Right lung (tissue), 5 donors: ENCODE data around the gene NDUFS8. TPM values are rescaled to one million over a fixed set of nuclear protein-coding genes. Genes with fewer than 3 reads are reported as not detected.
A peak's percentile ranks its signal among the peaks of the same experiment; 100 is the strongest.

Experiments used
- DNase-seq, 2 donors: peaks; one replicate each; pipeline ENCODE4 v3.0.0-alpha.2; 2013
- polyA plus RNA-seq, 5 donors: library from polyadenylated mRNA; unstranded; fragments of 120-200 nt; gene quantifications; one replicate each; pipeline versions ENCODE4 v1.2.1 to v1.2.3, GENCODE V29; 2013; ENCODE audit warnings: inconsistent platforms in 1 of 5, low replicate concordance in 1 of 5; ENCODE audit not compliant: insufficient read length in 5 of 5, insufficient read depth in 1 of 5

NDUFS8 gene
- polyA plus RNA-seq, 5 donors, result 41.7 to 90.0 (median 48.3) TPM

DNA sequence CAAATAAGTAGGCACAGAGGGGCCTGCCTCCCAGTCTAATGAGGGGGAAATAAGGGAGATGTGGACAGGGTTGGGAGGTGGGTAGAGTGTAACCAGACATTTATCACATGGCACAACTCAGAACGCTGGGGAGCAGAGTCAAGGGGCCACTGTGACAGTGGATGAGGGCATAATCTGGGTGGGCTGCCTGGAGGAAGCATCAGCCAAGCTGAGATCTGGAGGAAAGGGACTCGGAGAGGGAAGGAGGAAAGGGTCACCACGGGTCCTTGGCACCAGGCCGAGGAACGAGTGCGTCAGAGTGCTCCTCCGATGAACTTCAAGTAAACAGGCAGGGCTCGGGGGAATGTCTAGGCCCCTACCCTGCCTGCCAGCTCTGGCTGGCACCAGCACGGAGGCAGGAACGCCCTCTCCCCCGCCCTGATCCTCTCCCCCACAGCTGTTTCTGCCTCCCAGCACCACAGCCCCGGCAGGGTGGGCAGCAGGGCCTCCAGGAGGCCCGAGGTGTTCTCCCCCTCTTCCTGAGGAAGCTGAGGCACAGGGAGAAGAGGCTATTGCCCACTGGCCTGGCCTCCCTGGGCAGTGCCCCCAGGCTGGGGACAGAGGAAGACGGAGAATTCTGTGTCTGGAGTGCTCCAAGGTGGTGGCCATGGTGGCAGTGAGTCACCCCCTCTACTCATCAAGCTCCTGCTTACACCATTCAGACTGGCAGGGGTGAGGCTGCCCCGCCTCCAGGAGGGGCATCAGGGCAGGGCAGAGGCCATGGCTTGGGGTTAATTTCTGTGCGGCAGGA is 16.1 kb upstream of the NDUFS8 start:
- peak in 1 of 2 donors; percentile 63 for DNase-seq

DNA sequence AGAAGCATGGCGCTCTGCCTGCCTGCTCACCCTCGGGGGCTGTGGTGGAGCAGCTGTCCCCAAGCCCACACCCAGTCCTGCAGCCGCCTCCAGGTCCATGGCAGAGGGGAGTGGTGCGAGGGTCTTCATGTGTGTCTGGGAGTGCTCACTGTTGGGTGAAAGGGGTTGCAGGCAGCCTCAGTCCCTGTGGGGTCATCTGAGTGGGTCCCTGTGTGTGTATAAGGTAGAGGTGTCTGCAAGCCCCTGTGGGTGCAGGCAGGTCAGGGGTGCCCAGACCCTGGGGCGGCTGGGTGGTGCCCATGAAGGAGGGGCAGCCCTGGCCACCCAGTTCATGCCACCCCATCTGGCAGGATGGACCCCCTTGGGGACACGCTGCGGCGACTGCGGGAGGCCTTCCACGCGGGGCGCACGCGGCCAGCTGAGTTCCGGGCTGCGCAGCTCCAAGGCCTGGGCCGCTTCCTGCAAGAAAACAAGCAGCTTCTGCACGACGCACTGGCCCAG is 15.5 kb upstream of the NDUFS8 start:
- DNase-seq, result no peak

DNA sequence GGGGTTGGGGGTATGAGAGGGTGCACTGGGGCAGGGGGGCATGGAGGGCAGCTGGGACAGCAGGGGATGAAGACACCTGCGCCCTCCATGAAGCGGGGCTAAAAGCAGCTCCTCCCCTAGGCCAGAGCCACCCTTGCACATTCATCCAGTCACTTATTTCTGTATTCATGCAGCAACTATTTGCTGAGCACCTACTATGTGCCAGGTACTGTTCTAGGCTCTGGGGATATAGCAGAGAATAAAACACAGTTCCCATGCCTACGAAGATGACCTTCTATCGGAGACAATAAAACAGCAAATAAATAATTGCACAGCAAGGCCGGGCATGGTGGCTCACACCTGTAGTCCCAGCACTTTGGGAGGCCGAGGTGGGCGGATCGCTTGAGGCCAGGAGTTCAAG is 15.0 kb upstream of the NDUFS8 start:
- no peak for DNase-seq

- DNase-seq, result no peak
Observed at GRCh38 chr11:68016161-68016903, 14.1 kb upstream of the NDUFS8 start.

DNA sequence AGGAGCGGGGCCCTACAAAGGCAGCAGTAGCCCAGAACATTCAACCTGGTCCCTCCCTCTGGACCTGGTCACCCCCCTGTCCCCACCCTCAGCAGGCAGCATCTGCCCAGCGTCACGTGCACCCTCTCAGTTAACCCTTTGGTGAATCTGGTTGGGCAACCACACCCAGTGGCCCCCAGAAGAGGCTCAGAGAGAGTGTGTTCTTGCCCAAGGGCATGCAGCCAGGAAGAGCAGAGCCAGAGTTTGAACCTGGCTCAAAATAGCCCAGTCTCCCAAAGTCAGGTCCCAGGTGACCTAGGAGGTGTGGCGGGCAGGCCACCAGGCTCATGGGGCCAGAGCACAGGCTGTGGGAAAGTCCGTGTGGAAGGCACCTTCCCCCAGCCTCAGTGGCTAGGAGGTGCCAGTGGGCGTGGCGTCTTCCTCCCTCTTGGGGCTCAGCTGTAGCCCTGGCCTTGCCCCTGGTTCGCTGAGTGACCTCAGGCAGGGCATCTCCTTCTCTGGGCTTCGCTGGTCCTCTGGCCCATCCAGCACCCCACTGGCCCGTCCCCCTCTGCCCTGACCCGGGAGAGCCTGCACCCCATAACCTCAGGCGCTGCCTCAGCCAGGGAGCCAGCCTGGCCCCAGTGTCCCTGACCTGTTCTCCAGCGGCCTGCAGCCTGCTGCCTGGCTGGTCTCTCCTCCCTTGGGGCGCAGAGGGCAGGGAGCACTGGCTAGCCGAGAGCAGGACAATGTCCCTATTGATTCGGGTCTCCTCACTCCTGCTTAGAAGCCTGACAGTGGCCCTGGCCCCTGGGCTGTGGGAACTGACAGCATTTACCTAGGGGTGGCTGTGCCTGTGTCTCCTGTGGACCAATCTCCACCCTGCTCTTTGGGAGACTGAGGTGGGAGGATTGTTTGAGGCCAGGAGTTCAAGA is 13.3 kb upstream of the NDUFS8 start:
- DNase-seq, result no peak

DNA sequence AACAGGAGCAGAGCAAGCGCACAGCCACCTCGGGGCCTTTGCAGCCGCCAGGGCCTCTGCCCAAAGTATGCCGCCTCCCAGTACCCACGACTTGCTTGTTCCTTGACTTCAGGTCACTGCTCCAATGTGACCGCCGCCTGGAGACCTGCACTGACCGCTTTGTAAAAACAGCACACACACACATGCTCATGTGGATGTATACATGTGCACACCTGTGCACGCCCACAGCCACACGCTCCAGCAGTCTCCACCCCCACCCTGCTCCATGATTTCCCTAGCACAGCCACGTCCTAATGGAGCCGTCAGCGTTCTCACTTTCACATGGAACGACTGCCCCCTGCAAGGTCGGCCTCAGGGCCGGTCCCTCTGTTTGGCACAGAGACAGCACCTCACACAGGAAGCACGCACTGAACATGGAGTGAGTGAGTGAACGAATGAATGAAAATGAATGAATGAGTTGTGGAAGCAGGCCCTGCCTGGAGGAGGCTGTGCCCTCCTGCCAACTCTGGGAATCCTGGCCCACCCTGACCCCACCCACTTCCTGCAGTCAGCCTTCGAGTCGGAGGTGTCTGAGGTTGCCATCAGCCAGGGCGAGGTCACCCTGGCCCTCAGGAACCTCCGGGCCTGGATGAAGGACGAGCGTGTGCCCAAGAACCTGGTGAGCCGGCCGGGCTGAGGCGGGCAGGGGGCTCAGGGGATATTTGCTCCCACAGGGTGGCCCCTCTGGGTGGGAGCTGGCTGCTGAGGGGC is 12.3 kb upstream of the NDUFS8 start:
- no peak for DNase-seq

- no peak for DNase-seq
Observed at GRCh38 chr11:68018730-68019190, 11.7 kb upstream of the NDUFS8 start.

GRCh38 chr11:68019486-68019885 is 11.0 kb upstream of the NDUFS8 start:
- DNase-seq, result no peak

- no peak for DNase-seq
Observed at GRCh38 chr11:68020575-68020974, 9.9 kb upstream of the NDUFS8 start.

- no peak for DNase-seq
Observed at GRCh38 chr11:68021167-68021787, 9.2 kb upstream of the NDUFS8 start.

DNA sequence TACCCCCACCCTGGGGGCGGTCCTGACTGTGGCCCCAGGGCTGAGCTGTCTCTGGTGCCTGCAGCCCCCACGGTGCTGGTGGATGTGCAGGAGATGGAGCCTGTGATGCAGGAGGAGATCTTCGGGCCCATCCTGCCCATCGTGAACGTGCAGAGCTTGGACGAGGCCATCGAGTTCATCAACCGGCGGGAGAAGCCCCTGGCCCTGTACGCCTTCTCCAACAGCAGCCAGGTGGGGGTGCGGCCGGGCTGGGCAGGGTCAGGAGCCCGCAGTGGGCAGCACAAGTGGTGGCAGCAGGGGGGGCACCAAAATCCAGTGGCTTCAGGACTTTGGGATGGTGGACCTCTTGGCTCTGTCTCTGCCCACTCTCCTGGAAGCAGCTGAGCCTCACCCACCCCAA is 8.0 kb upstream of the NDUFS8 start:
- no peak for DNase-seq

DNA sequence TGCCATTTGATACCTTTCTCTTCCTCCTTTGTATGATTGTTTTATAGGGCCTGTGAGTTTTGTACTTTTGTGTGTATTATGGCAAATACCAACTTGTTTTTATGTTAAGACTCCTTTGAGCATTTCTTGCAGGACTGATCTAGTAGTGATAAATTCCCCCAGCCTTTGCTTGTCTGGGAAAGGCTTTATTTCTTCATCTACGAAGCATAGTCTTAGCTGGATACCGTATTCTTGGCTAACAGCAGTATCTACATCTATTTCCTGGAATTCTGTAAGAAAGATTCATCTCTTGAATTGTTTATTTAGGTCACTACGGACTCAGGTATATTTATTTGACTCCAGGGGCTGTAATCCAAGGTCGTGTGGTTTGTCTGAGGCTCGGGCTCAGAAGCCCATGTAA is 6.0 kb upstream of the NDUFS8 start:
- DNase-seq, result no peak

DNA sequence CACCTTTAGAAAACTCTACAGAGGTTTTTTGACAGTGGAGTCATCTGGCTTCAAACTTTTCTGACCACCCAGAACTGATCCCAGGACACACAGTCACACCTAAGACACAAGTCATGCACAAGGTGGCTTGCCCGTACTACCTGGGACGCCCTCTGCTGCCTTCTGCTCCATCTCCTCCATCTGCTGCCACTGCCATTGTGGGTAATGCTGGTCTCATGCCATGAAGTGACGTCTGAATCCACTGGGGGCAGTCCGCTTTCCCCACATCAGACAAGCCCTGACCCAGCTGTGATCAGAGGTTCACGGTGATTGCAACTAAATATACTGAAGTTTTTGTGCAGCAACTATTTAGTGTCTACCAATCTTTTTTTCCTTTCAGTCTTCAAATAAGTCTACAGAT is 5.4 kb upstream of the NDUFS8 start:
- DNase-seq, result no peak

- DNase-seq, result no peak
Observed at GRCh38 chr11:68026391-68027105, 3.9 kb upstream of the NDUFS8 start.

DNA sequence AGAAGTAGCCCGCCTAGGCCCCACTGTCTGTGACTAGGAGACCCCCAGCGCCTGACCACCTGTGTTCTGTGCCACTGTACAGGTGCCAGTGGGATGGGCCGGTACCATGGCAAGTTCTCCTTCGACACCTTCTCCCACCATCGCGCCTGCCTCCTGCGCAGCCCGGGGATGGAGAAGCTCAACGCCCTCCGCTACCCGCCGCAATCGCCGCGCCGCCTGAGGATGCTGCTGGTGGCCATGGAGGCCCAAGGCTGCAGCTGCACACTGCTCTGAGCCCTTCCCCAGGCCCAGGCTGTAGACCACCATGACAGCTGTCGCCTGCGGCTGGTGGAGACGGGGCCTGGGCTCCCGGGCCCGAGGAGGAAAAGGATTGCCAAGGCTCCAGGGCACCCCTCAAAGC is 2.8 kb upstream of the NDUFS8 start:
- DNase-seq, result no peak

- no peak for DNase-seq
Observed at GRCh38 chr11:68028802-68029545, 1.5 kb upstream of the NDUFS8 start.

DNA sequence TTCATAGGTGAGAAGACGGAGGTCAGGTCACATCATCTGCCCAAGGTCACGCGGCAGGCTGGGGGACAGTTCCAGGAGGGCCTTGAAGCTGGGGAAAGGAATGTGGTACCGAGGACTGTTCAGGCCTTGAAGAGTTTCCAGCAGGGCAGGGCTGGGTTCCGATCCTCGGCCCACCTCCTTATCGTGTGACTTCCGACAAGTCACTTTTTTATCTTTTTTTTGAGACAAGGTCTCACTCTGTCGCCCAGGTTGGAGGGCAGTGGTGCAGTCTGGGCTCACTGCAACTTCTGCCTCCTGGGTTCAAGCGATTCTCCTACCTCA is 623 bp downstream of the NDUFS8 start:
- no peak for DNase-seq

DNA sequence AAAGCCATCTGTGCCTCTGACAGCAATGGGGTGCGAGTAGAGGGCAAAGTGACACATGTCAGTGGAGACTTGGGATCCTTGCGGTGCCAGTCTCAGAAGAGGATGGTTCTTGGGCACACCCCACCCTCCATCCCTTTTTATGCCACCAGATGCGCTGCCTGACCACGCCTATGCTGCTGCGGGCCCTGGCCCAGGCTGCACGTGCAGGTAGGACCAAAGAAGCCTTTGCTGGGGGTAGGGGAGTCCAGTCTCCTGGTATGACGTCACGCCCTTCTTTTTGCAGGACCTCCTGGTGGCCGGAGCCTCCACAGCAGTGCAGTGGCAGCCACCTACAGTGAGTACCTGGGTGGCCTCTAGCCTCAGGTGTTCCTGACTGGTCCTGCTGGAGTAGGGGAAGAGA is 1.5 kb downstream of the NDUFS8 start:
- no peak for DNase-seq

- no peak for DNase-seq
Observed at GRCh38 chr11:68032997-68033707, 2.7 kb downstream of the NDUFS8 start.
